Measurements from ENCODE around the gene BRD3OS. TPM values are rescaled to one million over a fixed set of nuclear protein-coding genes. Genes with fewer than 3 reads are reported as not detected.

BRD3OS gene
- total RNA-seq, 3 donors from 2014 or later: 3.6 to 17.6 (median 4.9) TPM

- no peaks in the 10 kb centered on the region for H3K4me1 ChIP-seq (ENCODE audit: low read depth)
- intact Hi-C loops (cut with DNase I, micrococcal nuclease): no loop called here
- ATAC-seq (no peak), DNase-seq (peak in 1 of 3 donors; percentile 16)
- H3K36me3 ChIP-seq (ENCODE audit: low read depth): no peaks in the 10 kb centered on the region
- H3K9me3 ChIP-seq: no peaks in the 10 kb centered on the region
- no peak for TF ChIP-seq CTCF (IDR thresholded peaks at IDR 0.05)
- H3K4me3 ChIP-seq: no peak overlapping the region
Observed at GRCh38 chr9:133980864-133981588, 44.3 kb upstream of the BRD3OS start.

- no peak overlapping the region for H3K4me3 ChIP-seq
- DNase-seq: no peak
- H3K9me3 ChIP-seq: no peaks in the 10 kb centered on the region
- no peak for TF ChIP-seq CTCF (IDR thresholded peaks at IDR 0.05)
- ATAC-seq: no peak
- no peaks in the 10 kb centered on the region for H3K36me3 ChIP-seq (ENCODE audit: low read depth)
- H3K4me1 ChIP-seq (ENCODE audit: low read depth): no peaks in the 10 kb centered on the region
- intact Hi-C loops (cut with DNase I, micrococcal nuclease): no loop called here
Observed at GRCh38 chr9:133981589-133981957, 43.7 kb upstream of the BRD3OS start.

- ATAC-seq: no peak
- TF ChIP-seq CTCF (IDR thresholded peaks at IDR 0.05): no peak
- intact Hi-C loops (cut with DNase I, micrococcal nuclease): no loop called here
- no peaks in the 10 kb centered on the region for H3K9me3 ChIP-seq
- no peaks in the 10 kb centered on the region for H3K4me1 ChIP-seq (ENCODE audit: low read depth)
- H3K4me3 ChIP-seq: no peak overlapping the region
- DNase-seq: peak in 1 of 3 donors; percentile 24
- no peaks in the 10 kb centered on the region for H3K36me3 ChIP-seq (ENCODE audit: low read depth)
Observed at GRCh38 chr9:133981958-133982681, 43.2 kb upstream of the BRD3OS start.

- ATAC-seq (no peak), DNase-seq (peak in 1 of 3 donors; percentile 17)
- no peak overlapping the region for H3K4me3 ChIP-seq
- no peak for TF ChIP-seq CTCF (IDR thresholded peaks at IDR 0.05)
- no peaks in the 10 kb centered on the region for H3K36me3 ChIP-seq (ENCODE audit: low read depth)
- H3K9me3 ChIP-seq: no peaks in the 10 kb centered on the region
- no peaks in the 10 kb centered on the region for H3K4me1 ChIP-seq (ENCODE audit: low read depth)
- intact Hi-C loops (cut with DNase I, micrococcal nuclease): no loop called here
Observed at GRCh38 chr9:133982971-133983720, 42.1 kb upstream of the BRD3OS start.

GRCh38 chr9:133986061-133986460 lies 39.2 kb upstream of the BRD3OS start:
- intact Hi-C loops (cut with DNase I, micrococcal nuclease): no loop called here
- TF ChIP-seq CTCF (IDR thresholded peaks at IDR 0.05): no peak

More at GRCh38 chr9:133986061-133986460, 39.2 kb upstream of the BRD3OS start:
- DNase-seq (no peak), ATAC-seq (no peak)
- H3K4me1 ChIP-seq (ENCODE audit: low read depth): peaks cover 10% of the 10 kb centered on the region
- H3K36me3 ChIP-seq (ENCODE audit: low read depth): no peaks in the 10 kb centered on the region
- no peak overlapping the region for H3K4me3 ChIP-seq
- H3K9me3 ChIP-seq: no peaks in the 10 kb centered on the region

Measured in mucosa of descending colon (tissue), 3 donors.